Measurements from ENCODE around the gene SLC40A1.

DNA sequence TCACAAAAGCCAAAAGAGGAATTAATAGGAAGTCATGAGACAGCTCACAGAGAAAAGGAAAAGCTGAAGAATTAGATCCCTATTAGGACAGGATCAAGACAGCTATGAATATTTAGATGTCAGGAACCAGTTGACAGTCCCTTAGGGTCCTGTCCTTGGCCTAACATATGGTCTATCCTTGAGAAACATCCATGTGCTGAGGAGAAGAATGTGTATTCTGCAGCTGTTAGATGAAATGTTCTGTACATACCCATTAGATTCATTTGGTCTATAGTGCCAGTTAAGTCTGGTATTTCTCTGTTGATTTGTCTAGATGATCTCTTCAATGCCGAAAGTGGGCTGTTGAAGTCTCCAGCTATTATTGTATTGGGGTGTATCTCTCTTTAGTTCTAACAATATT, 37.6 kb upstream of the SLC40A1 start:
- TF ChIP-seq TAF1 (IDR thresholded peaks at IDR 0.05; ENCODE audit: low read depth, low read length) (no peak), RFX5 (IDR thresholded peaks at IDR 0.05; ENCODE audit: borderline replicate concordance, low read depth, low read length) (no peak), EZH2 (IDR thresholded peaks at IDR 0.05; ENCODE audit: low read depth, low read length, severe bottlenecking) (no peak), SIN3A (conservative IDR thresholded peaks at IDR 0.05 in 1 of 2, IDR thresholded peaks at IDR 0.05 in 1 of 2; ENCODE audit: low read depth in 1 of 2, low read length in 2 of 2) (no peak)

All from H1 (cell line).